Hepatocyte (in vitro differentiated cells): ENCODE data around the gene CAB39. TPM values are rescaled to one million over a fixed set of nuclear protein-coding genes. Genes with fewer than 3 reads are reported as not detected.

ENCODE experiments used
- DNase-seq: peaks from one replicate; pipeline ENCODE4 v3.0.0-alpha.2; 2016; ENCODE audit warnings: low spot score
- H2AFZ ChIP-seq: fragments of 200-600 bp; sonication (generic); 2 replicates; pipeline ENCODE4 v1.6.0; 2016; ENCODE audit warnings: antibody characterized with exemption, mild to moderate bottlenecking
- H3K27ac ChIP-seq: fragments of 200-600 bp; sonication (generic); 2 replicates; pipeline ENCODE4 v1.5.1; 2016; ENCODE audit warnings: mild to moderate bottlenecking
- H3K27me3 ChIP-seq: fragments of 200-600 bp; sonication (generic); 2 replicates; pipeline ENCODE4 v1.6.1; 2016
- H3K36me3 ChIP-seq: fragments of 200-600 bp; sonication (generic); replicated peaks from 2 replicates; pipeline ENCODE4 v1.5.1; 2016; ENCODE audit warnings: low read depth; ENCODE audit not compliant: insufficient read depth
- H3K4me1 ChIP-seq: fragments of 200-600 bp; sonication (generic); 2 replicates; pipeline ENCODE4 v1.5.1; 2016; ENCODE audit warnings: mild to moderate bottlenecking, moderate library complexity; ENCODE audit not compliant: insufficient read depth
- H3K4me2 ChIP-seq: fragments of 200-600 bp; sonication (generic); 2 replicates; pipeline ENCODE4 v1.6.0; 2016
- H3K4me3 ChIP-seq: fragments of 200-600 bp; sonication (generic); 2 replicates; pipeline ENCODE4 v1.5.1; 2016; ENCODE audit warnings: mild to moderate bottlenecking
- H3K79me2 ChIP-seq: fragments of 200-600 bp; sonication (generic); 2 replicates; pipeline ENCODE4 v1.6.0; 2017; ENCODE audit warnings: mild to moderate bottlenecking
- H3K9me2 ChIP-seq: fragments of 200-600 bp; sonication (generic); replicated peaks from 2 replicates; pipeline ENCODE4 v1.6.0; 2017; ENCODE audit warnings: mild to moderate bottlenecking; ENCODE audit not compliant: insufficient read depth
- H3K9me3 ChIP-seq: fragments of 200-600 bp; sonication (generic); 2 replicates; pipeline ENCODE4 v1.5.1; 2016; ENCODE audit warnings: low read depth, mild to moderate bottlenecking
- H4K20me1 ChIP-seq: fragments of 200-600 bp; sonication (generic); 2 replicates; pipeline ENCODE4 v1.6.0; 2016; ENCODE audit warnings: mild to moderate bottlenecking; ENCODE audit not compliant: insufficient read depth, poor library complexity, severe bottlenecking
- EZH2 ChIP-seq: fragments of 200-600 bp; sonication (generic); IDR thresholded peaks from 2 replicates; pipeline ENCODE4 v1.6.1; 2016; ENCODE audit warnings: antibody characterized with exemption, mild to moderate bottlenecking, borderline replicate concordance
- EZH2phosphoT487 ChIP-seq: fragments of 200-600 bp; sonication (generic); IDR thresholded peaks from one replicate; pipeline ENCODE4 v1.6.1; 2018; ENCODE audit warnings: antibody characterized with exemption, mild to moderate bottlenecking, low read depth, moderate library complexity; ENCODE audit not compliant: unreplicated experiment, severe bottlenecking
- WGBS: methylation state at CpG from one replicate; pipeline ENCODE4 v1.1.6; 2016; ENCODE audit warnings: low lambda C conversion rate; ENCODE audit errors: missing lambda C conversion rate; 5-methylcytosine and 5-hydroxymethylcytosine counted together
- polyA plus RNA-seq: library from polyadenylated mRNA; unstranded; fragments of >200 nt; fragmentation: Nextera tagmentation; extraction: Ambion mirVana; gene quantifications from 2 replicates; pipeline ENCODE4 v1.2.1, GENCODE V29; 2016
- total RNA-seq: library from RNA; depleted of rRNA; stranded (reverse); fragments of >200 nt; gene quantifications from 2 replicates; pipeline ENCODE4 v1.2.3, GENCODE V29; 2014
- TF ChIP-seq, protein P1 (sequence below): fragments of 200-600 bp; sonication (generic); IDR thresholded peaks from 2 replicates; pipeline ENCODE4 v1.5.1; 2016; ENCODE audit warnings: antibody characterized with exemption, mild to moderate bottlenecking; ENCODE audit not compliant: poor library complexity

Gene CAB39
- total and polyA plus RNA-seq, 2 experiments from 2014 or later, result 38.5 to 84.4 TPM

DNA sequence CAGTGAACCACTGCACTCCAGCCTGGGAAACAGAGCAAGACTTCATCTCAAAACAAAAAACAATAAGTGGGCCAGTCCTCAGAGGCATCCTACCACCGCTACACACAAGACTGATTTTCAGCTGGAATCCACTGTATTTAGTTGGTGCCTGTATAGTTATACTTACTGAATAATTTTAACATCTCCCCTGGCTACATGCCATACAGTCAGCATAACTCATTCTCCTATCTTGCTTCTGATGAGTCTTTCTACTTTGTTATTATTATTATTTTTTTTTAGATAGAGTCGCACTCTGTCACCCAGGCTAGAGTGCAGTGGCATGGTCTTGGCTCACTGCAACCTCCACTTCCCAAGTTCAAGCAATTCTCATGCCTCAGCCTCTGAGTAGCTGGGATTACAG, 19.9 kb upstream of the CAB39 start:
- H3K4me2 ChIP-seq, result no peak overlapping the region
- H3K9me3 ChIP-seq, result no peaks in the 10 kb centered on the region
- H3K27me3 ChIP-seq, result no peaks in the 10 kb centered on the region
- H3K4me1 ChIP-seq, result no peaks in the 10 kb centered on the region
- no peak for DNase-seq
- no peak overlapping the region for H3K4me3 ChIP-seq
- no peaks in the 10 kb centered on the region for H3K79me2 ChIP-seq
- no peaks in the 10 kb centered on the region for H4K20me1 ChIP-seq
- no peak overlapping the region for H3K27ac ChIP-seq
- no peaks in the 10 kb centered on the region for H3K9me2 ChIP-seq
- no peaks in the 10 kb centered on the region for H3K36me3 ChIP-seq
- TF ChIP-seq, protein P1, sequence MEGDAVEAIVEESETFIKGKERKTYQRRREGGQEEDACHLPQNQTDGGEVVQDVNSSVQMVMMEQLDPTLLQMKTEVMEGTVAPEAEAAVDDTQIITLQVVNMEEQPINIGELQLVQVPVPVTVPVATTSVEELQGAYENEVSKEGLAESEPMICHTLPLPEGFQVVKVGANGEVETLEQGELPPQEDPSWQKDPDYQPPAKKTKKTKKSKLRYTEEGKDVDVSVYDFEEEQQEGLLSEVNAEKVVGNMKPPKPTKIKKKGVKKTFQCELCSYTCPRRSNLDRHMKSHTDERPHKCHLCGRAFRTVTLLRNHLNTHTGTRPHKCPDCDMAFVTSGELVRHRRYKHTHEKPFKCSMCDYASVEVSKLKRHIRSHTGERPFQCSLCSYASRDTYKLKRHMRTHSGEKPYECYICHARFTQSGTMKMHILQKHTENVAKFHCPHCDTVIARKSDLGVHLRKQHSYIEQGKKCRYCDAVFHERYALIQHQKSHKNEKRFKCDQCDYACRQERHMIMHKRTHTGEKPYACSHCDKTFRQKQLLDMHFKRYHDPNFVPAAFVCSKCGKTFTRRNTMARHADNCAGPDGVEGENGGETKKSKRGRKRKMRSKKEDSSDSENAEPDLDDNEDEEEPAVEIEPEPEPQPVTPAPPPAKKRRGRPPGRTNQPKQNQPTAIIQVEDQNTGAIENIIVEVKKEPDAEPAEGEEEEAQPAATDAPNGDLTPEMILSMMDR, result no peak
- TF ChIP-seq EZH2 (no peak), EZH2phosphoT487 (no peak)
- 97% methylated on average over 2 of the region's 2 CpGs for WGBS
- H2AFZ ChIP-seq, result no peak overlapping the region

DNA sequence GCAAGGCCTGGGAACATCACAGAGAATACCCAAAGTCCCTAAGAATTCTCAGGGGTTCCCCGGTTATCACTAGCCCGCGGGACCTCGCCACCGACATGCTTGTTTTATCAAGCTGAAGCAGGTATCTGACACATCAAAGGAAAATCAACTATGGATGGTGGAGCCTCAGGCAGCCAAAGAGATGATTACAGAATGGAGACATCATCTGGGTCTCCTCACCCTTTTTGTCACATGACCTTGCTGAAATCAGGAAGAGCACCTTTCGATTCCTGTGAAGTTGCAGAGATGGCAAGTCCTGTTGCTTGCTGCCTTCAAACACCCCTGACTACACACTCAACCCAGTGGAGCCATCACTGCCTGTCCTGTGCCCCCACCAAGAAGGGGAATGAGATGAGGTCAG, 19.2 kb upstream of the CAB39 start:
- 76% methylated on average over 6 of the region's 6 CpGs for WGBS

DNA sequence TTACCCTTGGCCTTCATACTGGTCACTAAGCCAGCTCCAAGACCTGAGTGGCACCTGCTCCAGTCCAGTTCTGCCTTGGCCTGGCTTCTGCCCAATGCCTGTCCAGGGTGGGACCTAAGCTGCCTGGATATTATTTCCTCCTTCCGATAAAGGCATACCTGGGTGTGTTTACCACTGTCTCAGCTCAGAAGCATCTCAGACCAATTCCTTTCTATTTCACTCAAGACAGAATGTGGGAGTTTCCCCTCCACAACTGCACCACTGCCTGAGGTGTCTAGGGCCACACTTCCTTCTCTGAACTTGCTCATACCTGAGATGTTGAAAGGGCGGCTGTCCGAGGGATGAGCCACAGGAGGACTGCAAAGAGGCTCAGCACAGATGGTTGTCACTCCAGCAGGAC, 18.4 kb upstream of the CAB39 start:
- Histone ChIP-seq H3K27ac (no peak overlapping the region), H2AFZ (no peak overlapping the region), H3K27me3 (no peaks in the 10 kb centered on the region), H3K9me3 (no peaks in the 10 kb centered on the region), H3K9me2 (no peaks in the 10 kb centered on the region), H3K4me3 (no peak overlapping the region), H3K4me1 (no peaks in the 10 kb centered on the region), H3K79me2 (no peaks in the 10 kb centered on the region), H4K20me1 (no peaks in the 10 kb centered on the region), H3K4me2 (no peak overlapping the region), H3K36me3 (no peaks in the 10 kb centered on the region)
- no peak for TF ChIP-seq EZH2phosphoT487
- TF ChIP-seq, protein P1, result no peak
- TF ChIP-seq EZH2, result no peak
- DNase-seq, result no peak
- WGBS, result 94% methylated on average over 3 of the region's 3 CpGs

More for the DNA sequence above, 19.2 kb upstream of the CAB39 start:
- Histone ChIP-seq H3K9me3 (no peaks in the 10 kb centered on the region), H3K27ac (no peak overlapping the region), H3K4me2 (no peak overlapping the region), H3K4me3 (no peak overlapping the region), H4K20me1 (no peaks in the 10 kb centered on the region), H3K9me2 (no peaks in the 10 kb centered on the region), H3K4me1 (no peaks in the 10 kb centered on the region), H3K79me2 (no peaks in the 10 kb centered on the region), H2AFZ (no peak overlapping the region), H3K27me3 (no peaks in the 10 kb centered on the region), H3K36me3 (no peaks in the 10 kb centered on the region)
- DNase-seq, result no peak
- TF ChIP-seq, protein P1, result no peak
- TF ChIP-seq EZH2 (no peak), EZH2phosphoT487 (no peak)

DNA sequence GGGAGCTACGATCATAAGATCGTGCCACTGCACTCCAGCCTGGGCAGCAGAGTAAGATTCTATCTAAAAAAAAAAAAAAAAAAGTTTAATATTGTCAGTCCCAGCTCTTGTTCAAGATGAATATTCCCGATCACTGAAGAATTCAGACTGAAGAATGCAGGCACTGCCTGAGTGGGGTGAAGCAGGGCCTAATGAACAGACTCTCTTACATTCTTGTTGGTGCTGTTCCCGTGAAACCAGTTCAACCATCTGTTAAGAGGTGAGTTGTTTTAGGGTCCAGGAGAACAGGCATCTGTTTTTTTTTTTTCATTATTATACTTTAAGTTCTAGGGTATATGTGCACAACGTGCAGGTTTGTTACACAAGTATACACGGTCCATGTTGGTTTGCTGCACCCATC, 17.1 kb upstream of the CAB39 start:
- H3K4me2 ChIP-seq, result no peak overlapping the region
- no peaks in the 10 kb centered on the region for H3K9me2 ChIP-seq
- no peak overlapping the region for H2AFZ ChIP-seq
- TF ChIP-seq EZH2phosphoT487, result no peak
- TF ChIP-seq EZH2, result no peak
- TF ChIP-seq, protein P1, result no peak
- DNase-seq, result no peak
- H3K36me3 ChIP-seq, result no peaks in the 10 kb centered on the region
- H3K9me3 ChIP-seq, result no peaks in the 10 kb centered on the region
- H3K79me2 ChIP-seq, result no peaks in the 10 kb centered on the region
- no peaks in the 10 kb centered on the region for H4K20me1 ChIP-seq
- no peak overlapping the region for H3K27ac ChIP-seq
- H3K27me3 ChIP-seq, result no peaks in the 10 kb centered on the region
- H3K4me3 ChIP-seq, result no peak overlapping the region
- no peaks in the 10 kb centered on the region for H3K4me1 ChIP-seq
- WGBS, result 85% methylated on average over 6 of the region's 6 CpGs
